GM23338 (cell line): Measurements from ENCODE around the gene FAM193B. TPM values are rescaled to one million over a fixed set of nuclear protein-coding genes. Genes with fewer than 3 reads are reported as not detected.

Experiments used
- ATAC-seq: fragments of 200-7000 bp; cut with Tn5 transposase; 3 replicates; pipeline ENCODE4 v1.9.1; 2020
- DNase-seq: peaks from one replicate; pipeline ENCODE4 v3.0.0-alpha.2; 2015; ENCODE audit warnings: low spot score
- H2AFZ ChIP-seq: fragments of 200-600 bp; sonication (generic); 2 replicates; pipeline ENCODE4 v1.8.0; 2016; ENCODE audit warnings: antibody characterized with exemption, mild to moderate bottlenecking, moderate library complexity
- H3F3A ChIP-seq: fragments of 200-600 bp; sonication (generic); replicated peaks from 2 replicates; pipeline ENCODE4 v1.8.0; 2017; ENCODE audit warnings: antibody characterized with exemption, mixed run types, low read depth
- H3K27ac ChIP-seq: fragments of 200-600 bp; sonication (generic); 2 replicates; pipeline ENCODE4 v1.6.1; 2016; ENCODE audit warnings: low read depth
- H3K27me3 ChIP-seq: fragments of 200-600 bp; sonication (generic); 2 replicates; pipeline ENCODE4 v1.8.0; 2016; ENCODE audit warnings: mild to moderate bottlenecking, mixed run types, moderate library complexity; ENCODE audit not compliant: insufficient read depth
- H3K36me3 ChIP-seq: fragments of 200-600 bp; sonication (generic); 2 replicates; pipeline ENCODE4 v1.8.0; 2016; ENCODE audit warnings: mild to moderate bottlenecking; ENCODE audit not compliant: insufficient read depth
- H3K4me1 ChIP-seq: fragments of 200-600 bp; sonication (generic); 2 replicates; pipeline ENCODE4 v1.8.0; 2016; ENCODE audit warnings: mild to moderate bottlenecking, moderate library complexity; ENCODE audit not compliant: insufficient read depth
- H3K4me2 ChIP-seq: fragments of 200-600 bp; sonication (generic); 2 replicates; pipeline ENCODE4 v1.7.1; 2017; ENCODE audit warnings: mixed run types
- H3K4me3 ChIP-seq: fragments of 200-600 bp; sonication (generic); 2 replicates; pipeline ENCODE4 v1.6.1; 2016; ENCODE audit warnings: mixed run types
- H3K79me2 ChIP-seq: fragments of 200-600 bp; sonication (generic); replicated peaks from 2 replicates; pipeline ENCODE4 v1.8.0; 2017; ENCODE audit warnings: mild to moderate bottlenecking; ENCODE audit not compliant: insufficient read depth
- H3K9me2 ChIP-seq: fragments of 200-600 bp; sonication (generic); 2 replicates; pipeline ENCODE4 v1.8.0; 2017; ENCODE audit not compliant: insufficient read depth
- H4K20me1 ChIP-seq: fragments of 200-600 bp; sonication (generic); replicated peaks from 2 replicates; pipeline ENCODE4 v1.8.0; 2017; ENCODE audit warnings: mild to moderate bottlenecking; ENCODE audit not compliant: insufficient read depth
- H3K27ac Mint-ChIP-seq: 2 replicates; pipeline ENCODE4 v1.8.0; 2020; ENCODE audit warnings: inconsistent platforms, mild to moderate bottlenecking, moderate library complexity, mixed read lengths
- H3K27me3 Mint-ChIP-seq: 3 replicates; pipeline ENCODE4 v1.8.0; 2022; ENCODE audit warnings: low read depth, mild to moderate bottlenecking, moderate library complexity, mixed read lengths, inconsistent platforms; ENCODE audit not compliant: insufficient read depth, poor library complexity
- H3K36me3 Mint-ChIP-seq: 3 replicates; pipeline ENCODE4 v1.8.0; 2021; ENCODE audit warnings: low read depth, mild to moderate bottlenecking, inconsistent platforms, moderate library complexity, mixed read lengths
- H3K4me1 Mint-ChIP-seq: 3 replicates; pipeline ENCODE4 v1.8.0; 2020; ENCODE audit warnings: mild to moderate bottlenecking, inconsistent platforms, mixed read lengths
- H3K4me3 Mint-ChIP-seq: 3 replicates; pipeline ENCODE4 v1.8.0; 2021; ENCODE audit warnings: moderate library complexity, mild to moderate bottlenecking, inconsistent platforms, mixed read lengths
- H3K9me3 Mint-ChIP-seq: 3 replicates; pipeline ENCODE4 v1.8.0; 2020; ENCODE audit warnings: moderate library complexity, mild to moderate bottlenecking, inconsistent platforms, mixed read lengths
- CREB1 ChIP-seq: fragments of 250-450 bp; sonication (Bioruptor Pico); IDR thresholded peaks from 2 replicates; pipeline ENCODE4 v1.5.0; 2020; ENCODE audit warnings: low read depth, mild to moderate bottlenecking, moderate library complexity
- EZH2 ChIP-seq: fragments of 200-600 bp; sonication (generic); IDR thresholded peaks from one replicate; pipeline ENCODE4 v1.8.0; 2017; ENCODE audit warnings: antibody characterized with exemption, mild to moderate bottlenecking, low read depth; ENCODE audit not compliant: unreplicated experiment
- EZH2phosphoT487 ChIP-seq: fragments of 200-600 bp; sonication (generic); IDR thresholded peaks from one replicate; pipeline ENCODE4 v1.8.1; 2018; ENCODE audit warnings: antibody characterized with exemption; ENCODE audit not compliant: unreplicated experiment
- JUNB ChIP-seq: IDR thresholded peaks from one replicate; pipeline ENCODE4 v1.6.1; 2016; ENCODE audit warnings: antibody characterized with exemption; ENCODE audit not compliant: unreplicated experiment
- NANOG ChIP-seq: IDR thresholded peaks from 2 replicates; pipeline ENCODE4 v1.6.1; 2016; ENCODE audit warnings: antibody characterized with exemption, borderline replicate concordance
- POLR2AphosphoS5 ChIP-seq: IDR thresholded peaks from 2 replicates; pipeline ENCODE4 v1.6.1; 2016; ENCODE audit warnings: antibody characterized with exemption, low read depth
- STAT1 ChIP-seq: IDR thresholded peaks from one replicate; pipeline ENCODE4 v1.6.1; 2016; ENCODE audit warnings: antibody characterized with exemption; ENCODE audit not compliant: unreplicated experiment
- ZNF114 ChIP-seq: fragments of 250-450 bp; sonication (Bioruptor Pico); IDR thresholded peaks from 2 replicates; pipeline ENCODE4 v1.5.0; 2020; ENCODE audit warnings: mild to moderate bottlenecking, moderate library complexity
- ZNF331 ChIP-seq: fragments of 250-450 bp; sonication (Bioruptor Pico); IDR thresholded peaks from 2 replicates; pipeline ENCODE4 v1.5.0; 2020; ENCODE audit warnings: low read depth, mild to moderate bottlenecking, moderate library complexity
- polyA plus RNA-seq: library from polyadenylated mRNA; unstranded; fragments of >200 nt; fragmentation: Nextera tagmentation; extraction: Ambion mirVana; gene quantifications from 2 replicates; pipeline ENCODE4 v1.2.1, GENCODE V29; 2016
- total RNA-seq: library from RNA; depleted of rRNA; stranded (reverse); fragments of >200 nt; shearing (Covaris generic); gene quantifications from 2 replicates; pipeline ENCODE4 v1.2.3, GENCODE V29; 2014
- TF ChIP-seq, protein P1 (sequence below): IDR thresholded peaks from 2 replicates; pipeline ENCODE4 v1.6.1; 2016; ENCODE audit warnings: antibody characterized with exemption
- TF ChIP-seq, protein P2 (sequence below): IDR thresholded peaks from one replicate; pipeline ENCODE4 v1.6.1; 2018; ENCODE audit warnings: antibody characterized with exemption; ENCODE audit not compliant: unreplicated experiment
- TF ChIP-seq, protein P3 (sequence below), 2 experiments: fragments of 200-600 bp in 1 of 2; sonication (generic) in 1 of 2; conservative IDR thresholded peaks; 2 replicates each; pipeline versions ENCODE4 v1.5.1 to v1.6.1; 2016 to 2017; ENCODE audit warnings: antibody characterized with exemption in 2 of 2, low read depth in 2 of 2, mild to moderate bottlenecking in 2 of 2, moderate library complexity in 1 of 2
- TF ChIP-seq, protein P4 (sequence below): fragments of 250-450 bp; sonication (Bioruptor Pico); IDR thresholded peaks from 2 replicates; pipeline ENCODE4 v1.5.0; 2020; ENCODE audit warnings: mild to moderate bottlenecking, moderate library complexity

FAM193B gene
- total and polyA plus RNA-seq, 2 experiments from 2014 or later = 44.4 to 58.6 TPM

DNA sequence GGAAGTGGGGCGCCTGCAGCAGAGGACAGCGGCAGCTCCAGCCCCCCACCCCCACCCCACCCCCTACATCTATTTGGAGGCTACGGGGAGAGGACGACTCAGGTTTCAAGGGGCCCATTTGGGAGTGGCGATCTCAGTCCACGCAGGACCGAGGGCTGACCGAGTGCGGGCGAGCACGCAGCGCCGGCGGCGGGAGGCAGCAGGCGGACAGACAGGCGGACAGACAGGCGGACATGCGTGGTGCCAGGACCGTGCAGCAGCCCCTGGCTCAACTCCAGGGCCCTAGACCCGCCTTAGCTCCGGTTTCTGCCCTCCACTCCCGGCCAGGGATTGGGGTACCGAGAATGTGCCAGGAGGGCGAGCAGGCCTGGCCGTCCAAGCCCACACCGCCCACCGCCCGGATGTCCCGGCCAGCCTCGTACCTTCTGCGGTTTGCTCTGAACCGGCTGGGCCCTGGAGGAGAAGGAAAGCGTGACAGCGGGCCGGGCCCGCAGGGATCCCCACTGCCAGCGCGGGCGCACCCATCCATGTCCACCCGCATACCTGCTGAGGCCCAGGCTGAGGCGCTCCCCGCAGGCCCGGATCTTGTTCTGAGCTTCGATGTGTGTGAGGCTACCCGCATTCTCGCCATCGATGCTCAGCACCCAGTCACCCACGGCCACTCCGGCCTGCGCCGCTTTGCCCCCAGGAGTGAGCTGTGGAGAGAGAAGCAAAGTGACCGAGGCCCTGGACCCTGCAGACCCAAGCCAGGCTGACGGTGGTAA lies 62.2 kb downstream of the FAM193B start:
- TF ChIP-seq, protein P1, sequence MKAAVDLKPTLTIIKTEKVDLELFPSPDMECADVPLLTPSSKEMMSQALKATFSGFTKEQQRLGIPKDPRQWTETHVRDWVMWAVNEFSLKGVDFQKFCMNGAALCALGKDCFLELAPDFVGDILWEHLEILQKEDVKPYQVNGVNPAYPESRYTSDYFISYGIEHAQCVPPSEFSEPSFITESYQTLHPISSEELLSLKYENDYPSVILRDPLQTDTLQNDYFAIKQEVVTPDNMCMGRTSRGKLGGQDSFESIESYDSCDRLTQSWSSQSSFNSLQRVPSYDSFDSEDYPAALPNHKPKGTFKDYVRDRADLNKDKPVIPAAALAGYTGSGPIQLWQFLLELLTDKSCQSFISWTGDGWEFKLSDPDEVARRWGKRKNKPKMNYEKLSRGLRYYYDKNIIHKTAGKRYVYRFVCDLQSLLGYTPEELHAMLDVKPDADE = no peak
- TF ChIP-seq, protein P2, sequence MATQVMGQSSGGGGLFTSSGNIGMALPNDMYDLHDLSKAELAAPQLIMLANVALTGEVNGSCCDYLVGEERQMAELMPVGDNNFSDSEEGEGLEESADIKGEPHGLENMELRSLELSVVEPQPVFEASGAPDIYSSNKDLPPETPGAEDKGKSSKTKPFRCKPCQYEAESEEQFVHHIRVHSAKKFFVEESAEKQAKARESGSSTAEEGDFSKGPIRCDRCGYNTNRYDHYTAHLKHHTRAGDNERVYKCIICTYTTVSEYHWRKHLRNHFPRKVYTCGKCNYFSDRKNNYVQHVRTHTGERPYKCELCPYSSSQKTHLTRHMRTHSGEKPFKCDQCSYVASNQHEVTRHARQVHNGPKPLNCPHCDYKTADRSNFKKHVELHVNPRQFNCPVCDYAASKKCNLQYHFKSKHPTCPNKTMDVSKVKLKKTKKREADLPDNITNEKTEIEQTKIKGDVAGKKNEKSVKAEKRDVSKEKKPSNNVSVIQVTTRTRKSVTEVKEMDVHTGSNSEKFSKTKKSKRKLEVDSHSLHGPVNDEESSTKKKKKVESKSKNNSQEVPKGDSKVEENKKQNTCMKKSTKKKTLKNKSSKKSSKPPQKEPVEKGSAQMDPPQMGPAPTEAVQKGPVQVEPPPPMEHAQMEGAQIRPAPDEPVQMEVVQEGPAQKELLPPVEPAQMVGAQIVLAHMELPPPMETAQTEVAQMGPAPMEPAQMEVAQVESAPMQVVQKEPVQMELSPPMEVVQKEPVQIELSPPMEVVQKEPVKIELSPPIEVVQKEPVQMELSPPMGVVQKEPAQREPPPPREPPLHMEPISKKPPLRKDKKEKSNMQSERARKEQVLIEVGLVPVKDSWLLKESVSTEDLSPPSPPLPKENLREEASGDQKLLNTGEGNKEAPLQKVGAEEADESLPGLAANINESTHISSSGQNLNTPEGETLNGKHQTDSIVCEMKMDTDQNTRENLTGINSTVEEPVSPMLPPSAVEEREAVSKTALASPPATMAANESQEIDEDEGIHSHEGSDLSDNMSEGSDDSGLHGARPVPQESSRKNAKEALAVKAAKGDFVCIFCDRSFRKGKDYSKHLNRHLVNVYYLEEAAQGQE = no peak
- TF ChIP-seq, protein P3, sequence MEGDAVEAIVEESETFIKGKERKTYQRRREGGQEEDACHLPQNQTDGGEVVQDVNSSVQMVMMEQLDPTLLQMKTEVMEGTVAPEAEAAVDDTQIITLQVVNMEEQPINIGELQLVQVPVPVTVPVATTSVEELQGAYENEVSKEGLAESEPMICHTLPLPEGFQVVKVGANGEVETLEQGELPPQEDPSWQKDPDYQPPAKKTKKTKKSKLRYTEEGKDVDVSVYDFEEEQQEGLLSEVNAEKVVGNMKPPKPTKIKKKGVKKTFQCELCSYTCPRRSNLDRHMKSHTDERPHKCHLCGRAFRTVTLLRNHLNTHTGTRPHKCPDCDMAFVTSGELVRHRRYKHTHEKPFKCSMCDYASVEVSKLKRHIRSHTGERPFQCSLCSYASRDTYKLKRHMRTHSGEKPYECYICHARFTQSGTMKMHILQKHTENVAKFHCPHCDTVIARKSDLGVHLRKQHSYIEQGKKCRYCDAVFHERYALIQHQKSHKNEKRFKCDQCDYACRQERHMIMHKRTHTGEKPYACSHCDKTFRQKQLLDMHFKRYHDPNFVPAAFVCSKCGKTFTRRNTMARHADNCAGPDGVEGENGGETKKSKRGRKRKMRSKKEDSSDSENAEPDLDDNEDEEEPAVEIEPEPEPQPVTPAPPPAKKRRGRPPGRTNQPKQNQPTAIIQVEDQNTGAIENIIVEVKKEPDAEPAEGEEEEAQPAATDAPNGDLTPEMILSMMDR (conservative IDR thresholded peaks at IDR 0.05; ENCODE audit: low read depth in 2 of 2) = no peak; a peak in 1 of 4 replicates
- no peak for TF ChIP-seq POLR2AphosphoS5
- TF ChIP-seq CREB1 (CRISPR knock-in tag) = no peak
- TF ChIP-seq STAT1 = no peak
- TF ChIP-seq JUNB = no peak
- TF ChIP-seq, protein P4, sequence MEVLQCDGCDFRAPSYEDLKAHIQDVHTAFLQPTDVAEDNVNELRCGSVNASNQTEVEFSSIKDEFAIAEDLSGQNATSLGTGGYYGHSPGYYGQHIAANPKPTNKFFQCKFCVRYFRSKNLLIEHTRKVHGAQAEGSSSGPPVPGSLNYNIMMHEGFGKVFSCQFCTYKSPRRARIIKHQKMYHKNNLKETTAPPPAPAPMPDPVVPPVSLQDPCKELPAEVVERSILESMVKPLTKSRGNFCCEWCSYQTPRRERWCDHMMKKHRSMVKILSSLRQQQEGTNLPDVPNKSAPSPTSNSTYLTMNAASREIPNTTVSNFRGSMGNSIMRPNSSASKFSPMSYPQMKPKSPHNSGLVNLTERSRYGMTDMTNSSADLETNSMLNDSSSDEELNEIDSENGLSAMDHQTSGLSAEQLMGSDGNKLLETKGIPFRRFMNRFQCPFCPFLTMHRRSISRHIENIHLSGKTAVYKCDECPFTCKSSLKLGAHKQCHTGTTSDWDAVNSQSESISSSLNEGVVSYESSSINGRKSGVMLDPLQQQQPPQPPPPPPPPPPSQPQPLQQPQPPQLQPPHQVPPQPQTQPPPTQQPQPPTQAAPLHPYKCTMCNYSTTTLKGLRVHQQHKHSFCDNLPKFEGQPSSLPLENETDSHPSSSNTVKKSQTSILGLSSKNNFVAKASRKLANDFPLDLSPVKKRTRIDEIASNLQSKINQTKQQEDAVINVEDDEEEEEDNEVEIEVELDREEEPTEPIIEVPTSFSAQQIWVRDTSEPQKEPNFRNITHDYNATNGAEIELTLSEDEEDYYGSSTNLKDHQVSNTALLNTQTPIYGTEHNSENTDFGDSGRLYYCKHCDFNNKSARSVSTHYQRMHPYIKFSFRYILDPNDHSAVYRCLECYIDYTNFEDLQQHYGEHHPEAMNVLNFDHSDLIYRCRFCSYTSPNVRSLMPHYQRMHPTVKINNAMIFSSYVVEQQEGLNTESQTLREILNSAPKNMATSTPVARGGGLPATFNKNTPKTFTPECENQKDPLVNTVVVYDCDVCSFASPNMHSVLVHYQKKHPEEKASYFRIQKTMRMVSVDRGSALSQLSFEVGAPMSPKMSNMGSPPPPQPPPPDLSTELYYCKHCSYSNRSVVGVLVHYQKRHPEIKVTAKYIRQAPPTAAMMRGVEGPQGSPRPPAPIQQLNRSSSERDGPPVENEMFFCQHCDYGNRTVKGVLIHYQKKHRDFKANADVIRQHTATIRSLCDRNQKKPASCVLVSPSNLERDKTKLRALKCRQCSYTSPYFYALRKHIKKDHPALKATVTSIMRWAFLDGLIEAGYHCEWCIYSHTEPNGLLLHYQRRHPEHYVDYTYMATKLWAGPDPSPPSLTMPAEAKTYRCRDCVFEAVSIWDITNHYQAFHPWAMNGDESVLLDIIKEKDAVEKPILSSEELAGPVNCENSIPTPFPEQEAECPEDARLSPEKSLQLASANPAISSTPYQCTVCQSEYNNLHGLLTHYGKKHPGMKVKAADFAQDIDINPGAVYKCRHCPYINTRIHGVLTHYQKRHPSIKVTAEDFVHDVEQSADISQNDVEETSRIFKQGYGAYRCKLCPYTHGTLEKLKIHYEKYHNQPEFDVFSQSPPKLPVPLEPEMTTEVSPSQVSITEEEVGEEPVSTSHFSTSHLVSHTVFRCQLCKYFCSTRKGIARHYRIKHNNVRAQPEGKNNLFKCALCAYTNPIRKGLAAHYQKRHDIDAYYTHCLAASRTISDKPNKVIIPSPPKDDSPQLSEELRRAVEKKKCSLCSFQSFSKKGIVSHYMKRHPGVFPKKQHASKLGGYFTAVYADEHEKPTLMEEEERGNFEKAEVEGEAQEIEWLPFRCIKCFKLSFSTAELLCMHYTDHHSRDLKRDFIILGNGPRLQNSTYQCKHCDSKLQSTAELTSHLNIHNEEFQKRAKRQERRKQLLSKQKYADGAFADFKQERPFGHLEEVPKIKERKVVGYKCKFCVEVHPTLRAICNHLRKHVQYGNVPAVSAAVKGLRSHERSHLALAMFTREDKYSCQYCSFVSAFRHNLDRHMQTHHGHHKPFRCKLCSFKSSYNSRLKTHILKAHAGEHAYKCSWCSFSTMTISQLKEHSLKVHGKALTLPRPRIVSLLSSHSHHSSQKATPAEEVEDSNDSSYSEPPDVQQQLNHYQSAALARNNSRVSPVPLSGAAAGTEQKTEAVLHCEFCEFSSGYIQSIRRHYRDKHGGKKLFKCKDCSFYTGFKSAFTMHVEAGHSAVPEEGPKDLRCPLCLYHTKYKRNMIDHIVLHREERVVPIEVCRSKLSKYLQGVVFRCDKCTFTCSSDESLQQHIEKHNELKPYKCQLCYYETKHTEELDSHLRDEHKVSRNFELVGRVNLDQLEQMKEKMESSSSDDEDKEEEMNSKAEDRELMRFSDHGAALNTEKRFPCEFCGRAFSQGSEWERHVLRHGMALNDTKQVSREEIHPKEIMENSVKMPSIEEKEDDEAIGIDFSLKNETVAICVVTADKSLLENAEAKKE (CRISPR knock-in tag) = no peak
- no peak for TF ChIP-seq EZH2phosphoT487
- TF ChIP-seq ZNF331 (CRISPR knock-in tag) = no peak
- no peak for TF ChIP-seq ZNF114 (CRISPR knock-in tag)
- no peak for TF ChIP-seq EZH2
- TF ChIP-seq NANOG = no peak
- H3K4me3 Mint-ChIP-seq = no peak overlapping the region
- peaks cover 34% of the 10 kb centered on the region for H3K27me3 Mint-ChIP-seq
- H3K4me2 ChIP-seq = no peak overlapping the region
- peaks cover 30% of the 10 kb centered on the region for H3K4me1 ChIP-seq
- H3K36me3 ChIP-seq = peaks cover 7% of the 10 kb centered on the region
- DNase-seq = peak; percentile 57
- H3K9me2 ChIP-seq = no peaks in the 10 kb centered on the region
- peak; percentile 0; the same call in 2 of the 3 replicates for ATAC-seq
- peaks cover 38% of the 10 kb centered on the region; the same call in 1 of the 2 replicates for H3F3A ChIP-seq
- peaks cover 38% of the 10 kb centered on the region for H3K4me1 Mint-ChIP-seq
- 0 out of 2 replicates have a peak overlapping the region, but pooled peaks have one; percentile 67 for H3K27ac Mint-ChIP-seq
- peaks cover 20% of the 10 kb centered on the region for H3K79me2 ChIP-seq
- no peak overlapping the region for H2AFZ ChIP-seq
- H4K20me1 ChIP-seq = no peaks in the 10 kb centered on the region; the same call in 1 of the 2 replicates
- H3K4me3 ChIP-seq = no peak overlapping the region
- H3K27me3 ChIP-seq = no peaks in the 10 kb centered on the region
- H3K9me3 Mint-ChIP-seq = peaks cover 2% of the 10 kb centered on the region; the same call in 1 of the 3 replicates
- H3K27ac ChIP-seq = peak overlapping the region; percentile 74
- H3K36me3 Mint-ChIP-seq = peaks cover 59% of the 10 kb centered on the region
